GM18507 (cell line): Measurements from ENCODE around the gene SH3YL1.

ENCODE experiments used
- DNase-seq: peaks from one replicate; pipeline ENCODE4 v3.0.0; 2011; ENCODE audit warnings: low read depth; ENCODE audit not compliant: insufficient read length; ENCODE audit errors: extremely low spot score
- FAIRE-seq: peaks from 2 replicates; lab custom pipeline; 2011; peaks lifted over from hg19 to GRCh38; lab: Jason Lieb, UNC

The SH3YL1 gene

GRCh38 chr2:233030-233429 lies 30.8 kb downstream of the SH3YL1 start:
- no peak for DNase-seq
- FAIRE-seq, result no peak

- DNase-seq (no peak), FAIRE-seq (no peak)
These were observed 32.2 kb downstream of the SH3YL1 start for GRCh38 chr2:231521-232185.

GRCh38 chr2:228518-229278 lies 35.1 kb downstream of the SH3YL1 start:
- DNase-seq (no peak), FAIRE-seq (no peak)

- DNase-seq (no peak), FAIRE-seq (no peak)
These were observed 35.7 kb downstream of the SH3YL1 start for GRCh38 chr2:228115-228514.

GRCh38 chr2:223971-224760 lies 39.7 kb downstream of the SH3YL1 start:
- DNase-seq (no peak), FAIRE-seq (no peak)

- DNase-seq (no peak), FAIRE-seq (no peak)
These were observed 40.4 kb downstream of the SH3YL1 start for GRCh38 chr2:223451-223850.

DNA sequence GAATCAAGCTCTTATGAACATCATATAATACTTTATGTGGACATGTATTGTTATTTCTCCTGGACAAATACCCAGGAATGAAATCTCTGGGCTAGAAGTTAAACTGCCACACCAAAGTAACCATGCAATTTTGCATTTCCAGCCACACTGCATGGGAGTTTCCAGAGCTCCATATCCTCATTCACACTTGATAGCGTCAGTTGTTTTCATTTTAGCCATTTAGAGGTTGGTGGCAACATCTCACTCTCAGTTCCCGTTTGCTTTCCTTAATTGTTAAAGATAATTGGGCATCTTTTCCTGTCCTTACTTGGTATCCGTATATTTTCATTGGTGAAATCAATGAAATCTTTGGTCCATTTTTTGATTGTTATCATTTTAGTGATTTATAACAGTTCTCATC lies 47.8 kb downstream of the SH3YL1 start:
- FAIRE-seq, result no peak
- DNase-seq, result no peak

GRCh38 chr2:213932-214693 lies 49.7 kb downstream of the SH3YL1 start:
- no peak for DNase-seq
- no peak for FAIRE-seq

GRCh38 chr2:211486-212184 lies 52.2 kb downstream of the SH3YL1 start:
- FAIRE-seq (no peak), DNase-seq (no peak)

- no peak for DNase-seq
- no peak for FAIRE-seq
These were observed 53.2 kb downstream of the SH3YL1 start for GRCh38 chr2:210660-211059.

DNA sequence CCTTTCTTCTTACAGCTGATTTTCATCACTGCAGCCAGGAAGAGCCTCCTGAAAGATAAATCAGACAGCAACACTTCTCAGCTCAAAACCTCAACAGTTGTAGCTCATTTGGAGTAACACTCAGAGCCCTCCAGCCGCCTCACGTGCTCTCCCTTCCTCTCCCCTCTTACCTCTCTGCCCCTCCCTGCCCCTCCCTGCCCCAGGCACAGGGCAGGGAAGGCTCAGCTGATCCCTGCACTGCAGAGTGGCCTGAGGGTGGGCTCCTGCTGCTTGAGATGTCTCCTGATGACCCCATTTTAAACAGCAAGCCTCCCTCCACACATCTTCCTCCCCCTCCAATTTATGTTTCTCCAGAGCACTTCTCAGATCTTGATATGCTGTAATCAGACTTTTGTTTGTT lies 54.4 kb downstream of the SH3YL1 start:
- DNase-seq (no peak), FAIRE-seq (no peak)

DNA sequence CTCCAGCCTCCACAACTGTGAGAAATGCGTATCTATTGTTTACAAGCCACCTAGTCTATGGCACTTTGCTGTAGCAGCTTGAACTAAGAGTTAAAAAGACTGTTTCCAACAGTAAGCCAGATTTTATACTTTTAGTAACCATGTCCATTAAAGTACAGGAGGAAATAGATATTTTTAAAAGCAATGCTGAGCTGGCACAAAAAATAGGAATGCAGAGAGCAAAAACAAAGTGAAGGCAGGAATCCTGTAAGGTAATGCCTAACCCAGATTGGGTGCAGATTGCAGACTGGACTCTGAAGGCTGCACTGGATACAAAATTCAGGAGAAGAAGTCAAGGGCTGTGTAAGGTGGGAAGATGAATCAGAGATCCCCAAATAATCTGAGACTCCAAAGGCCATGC lies 55.5 kb downstream of the SH3YL1 start:
- FAIRE-seq (no peak), DNase-seq (no peak)

DNA sequence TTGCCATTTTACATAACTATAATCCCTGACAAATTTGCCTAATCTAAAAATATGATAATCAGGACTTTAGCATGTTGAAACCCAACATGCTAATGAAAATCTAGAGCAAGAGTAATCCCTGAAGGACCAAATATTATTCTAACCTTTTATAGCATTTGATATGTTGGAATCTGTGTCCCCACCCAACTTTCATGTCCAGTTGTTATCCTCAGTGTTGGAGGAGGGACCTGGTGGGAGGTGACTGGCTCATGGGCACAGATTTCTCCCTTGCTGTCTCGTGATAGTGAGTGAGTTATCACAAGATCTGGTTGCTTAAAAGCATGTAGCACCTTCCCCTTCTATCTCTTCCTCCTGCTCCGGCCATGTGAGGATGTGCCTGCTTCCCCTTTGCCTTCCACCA lies 59.8 kb downstream of the SH3YL1 start:
- no peak for DNase-seq
- no peak for FAIRE-seq

DNA sequence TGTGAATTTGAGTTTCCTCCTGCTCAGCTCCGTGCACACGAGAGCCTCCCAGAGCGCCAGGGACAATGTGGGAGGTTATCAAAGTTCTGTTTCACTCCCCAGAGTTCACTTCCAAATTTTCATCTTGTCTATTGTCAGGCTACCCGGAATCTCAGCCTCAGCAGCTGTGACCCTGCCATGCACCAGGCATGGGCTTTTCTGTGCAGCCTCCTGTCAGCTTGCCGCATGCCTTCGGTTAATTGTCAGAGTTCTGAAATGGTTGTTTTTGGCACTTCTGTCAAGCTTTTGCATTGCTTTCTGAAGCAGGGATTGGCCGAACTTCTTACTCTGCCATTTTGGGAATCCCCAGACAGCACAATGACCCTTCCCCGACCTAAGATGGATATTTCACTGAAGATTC lies 60.4 kb downstream of the SH3YL1 start:
- FAIRE-seq, result no peak
- no peak for DNase-seq

DNA sequence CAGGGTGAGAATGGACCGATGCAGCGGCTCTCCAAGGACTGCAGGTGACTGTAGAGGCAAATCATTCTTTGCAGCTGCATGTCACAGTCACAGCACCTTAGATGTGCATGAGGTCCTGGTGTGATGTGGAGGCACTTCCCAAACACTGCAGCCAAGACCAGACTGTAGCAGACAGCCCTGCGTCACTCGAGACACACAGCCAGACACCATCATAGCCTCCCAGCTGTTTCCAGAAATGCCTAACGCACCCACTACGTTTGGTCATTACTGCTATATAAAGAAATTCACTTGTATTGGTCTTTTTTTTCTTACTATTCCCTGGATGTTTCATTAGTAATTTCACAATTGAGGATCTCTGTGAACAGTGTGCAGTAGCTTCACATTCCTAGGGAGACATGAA lies 60.9 kb downstream of the SH3YL1 start:
- FAIRE-seq (no peak), DNase-seq (no peak)

- FAIRE-seq, result no peak
- no peak for DNase-seq
These were observed 62.0 kb downstream of the SH3YL1 start for GRCh38 chr2:201648-202433.

GRCh38 chr2:199041-199966 lies 64.5 kb downstream of the SH3YL1 start:
- no peak for FAIRE-seq
- DNase-seq, result no peak

GRCh38 chr2:196406-196805 lies 67.4 kb downstream of the SH3YL1 start:
- DNase-seq, result no peak
- FAIRE-seq, result no peak
